Measurements from ENCODE around the gene CTNNA3. TPM values are rescaled to one million over a fixed set of nuclear protein-coding genes. Genes with fewer than 3 reads are reported as not detected.

Gene CTNNA3
- total RNA-seq, 1 experiment from 2014 or later = 0.02 TPM

DNA sequence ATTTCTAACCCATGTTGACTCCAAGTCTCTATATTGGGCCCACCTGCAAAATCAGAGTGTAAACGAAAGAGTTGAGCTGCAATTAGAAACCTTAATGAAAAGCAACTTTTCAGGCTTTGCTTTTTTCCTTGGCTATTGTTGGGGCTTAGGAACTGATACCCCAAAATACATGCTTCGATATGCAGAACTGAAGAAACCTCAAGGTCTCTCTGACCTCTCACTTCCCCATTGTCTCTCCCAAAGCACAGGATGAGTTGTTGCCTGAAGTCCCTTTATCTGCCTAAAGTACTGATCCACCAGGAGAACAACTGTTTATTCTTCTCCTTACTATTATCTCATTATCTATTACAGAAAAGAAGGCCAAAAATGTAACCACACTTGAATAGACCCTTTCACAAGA is 1436.2 kb downstream of the CTNNA3 start:
- POLR2A ChIA-PET = no interaction called here
- intact Hi-C loops (cut with micrococcal nuclease) = no loop called here
- H3K27ac Mint-ChIP-seq (ENCODE audit: low read depth, unreplicated experiment) = no peak overlapping the region
- H3K4me3 Mint-ChIP-seq (ENCODE audit: unreplicated experiment) = no peak overlapping the region
- no peaks in the 10 kb centered on the region for H3K36me3 Mint-ChIP-seq (ENCODE audit: insufficient read depth, unreplicated experiment)
- CTCF ChIA-PET = interaction anchor here (0.8 to 1.0 kb wide), 2 partner anchors 8 to 366 kb away, joined by 3 read pairs; no protein-coding TSS in a partner anchor
- no peaks in the 10 kb centered on the region for H3K27me3 Mint-ChIP-seq (ENCODE audit: insufficient read depth, unreplicated experiment)
- TF ChIP-seq, protein P1, sequence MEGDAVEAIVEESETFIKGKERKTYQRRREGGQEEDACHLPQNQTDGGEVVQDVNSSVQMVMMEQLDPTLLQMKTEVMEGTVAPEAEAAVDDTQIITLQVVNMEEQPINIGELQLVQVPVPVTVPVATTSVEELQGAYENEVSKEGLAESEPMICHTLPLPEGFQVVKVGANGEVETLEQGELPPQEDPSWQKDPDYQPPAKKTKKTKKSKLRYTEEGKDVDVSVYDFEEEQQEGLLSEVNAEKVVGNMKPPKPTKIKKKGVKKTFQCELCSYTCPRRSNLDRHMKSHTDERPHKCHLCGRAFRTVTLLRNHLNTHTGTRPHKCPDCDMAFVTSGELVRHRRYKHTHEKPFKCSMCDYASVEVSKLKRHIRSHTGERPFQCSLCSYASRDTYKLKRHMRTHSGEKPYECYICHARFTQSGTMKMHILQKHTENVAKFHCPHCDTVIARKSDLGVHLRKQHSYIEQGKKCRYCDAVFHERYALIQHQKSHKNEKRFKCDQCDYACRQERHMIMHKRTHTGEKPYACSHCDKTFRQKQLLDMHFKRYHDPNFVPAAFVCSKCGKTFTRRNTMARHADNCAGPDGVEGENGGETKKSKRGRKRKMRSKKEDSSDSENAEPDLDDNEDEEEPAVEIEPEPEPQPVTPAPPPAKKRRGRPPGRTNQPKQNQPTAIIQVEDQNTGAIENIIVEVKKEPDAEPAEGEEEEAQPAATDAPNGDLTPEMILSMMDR (IDR thresholded peaks at IDR 0.05; ENCODE audit: unreplicated experiment) = no peak
- DNase-seq (ENCODE audit: unreplicated experiment) = no peak
- no TSS peak for BruUV-seq (replicated peaks)
- no peaks in the 10 kb centered on the region for H3K4me1 Mint-ChIP-seq (ENCODE audit: insufficient read depth, unreplicated experiment)
- H3K9me3 Mint-ChIP-seq (ENCODE audit: unreplicated experiment) = no peaks in the 10 kb centered on the region

DNA sequence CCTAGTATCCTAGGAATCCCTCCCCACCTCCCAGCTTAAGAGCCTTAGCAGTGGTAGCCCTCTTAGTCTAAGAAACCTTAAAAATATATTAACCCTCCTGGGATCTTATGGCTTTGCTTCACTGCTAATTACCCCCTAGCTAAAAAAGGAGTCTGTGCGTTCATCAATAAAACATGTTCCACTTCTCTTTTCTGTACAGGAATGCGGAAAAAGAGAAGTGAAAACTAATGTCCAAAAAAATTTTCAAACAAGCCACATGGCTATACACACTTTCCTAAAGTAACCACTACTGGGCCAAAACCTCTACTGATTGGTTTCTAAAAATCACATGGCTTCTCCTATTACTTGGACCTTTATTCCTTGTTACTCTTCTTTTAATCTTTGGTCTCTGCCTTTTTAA is 1437.3 kb downstream of the CTNNA3 start:
- no peak overlapping the region for H3K27ac Mint-ChIP-seq (ENCODE audit: low read depth, unreplicated experiment)
- no peaks in the 10 kb centered on the region for H3K36me3 Mint-ChIP-seq (ENCODE audit: insufficient read depth, unreplicated experiment)
- TF ChIP-seq, protein P1 (IDR thresholded peaks at IDR 0.05; ENCODE audit: unreplicated experiment) = no peak
- POLR2A ChIA-PET = no interaction called here
- CTCF ChIA-PET = no interaction called here
- no peak overlapping the region for H3K4me3 Mint-ChIP-seq (ENCODE audit: unreplicated experiment)
- no peaks in the 10 kb centered on the region for H3K4me1 Mint-ChIP-seq (ENCODE audit: insufficient read depth, unreplicated experiment)
- intact Hi-C loops (cut with micrococcal nuclease) = no loop called here
- no peaks in the 10 kb centered on the region for H3K9me3 Mint-ChIP-seq (ENCODE audit: unreplicated experiment)
- BruUV-seq (replicated peaks) = no TSS peak
- H3K27me3 Mint-ChIP-seq (ENCODE audit: insufficient read depth, unreplicated experiment) = no peaks in the 10 kb centered on the region
- no peak for DNase-seq (ENCODE audit: unreplicated experiment)

DNA sequence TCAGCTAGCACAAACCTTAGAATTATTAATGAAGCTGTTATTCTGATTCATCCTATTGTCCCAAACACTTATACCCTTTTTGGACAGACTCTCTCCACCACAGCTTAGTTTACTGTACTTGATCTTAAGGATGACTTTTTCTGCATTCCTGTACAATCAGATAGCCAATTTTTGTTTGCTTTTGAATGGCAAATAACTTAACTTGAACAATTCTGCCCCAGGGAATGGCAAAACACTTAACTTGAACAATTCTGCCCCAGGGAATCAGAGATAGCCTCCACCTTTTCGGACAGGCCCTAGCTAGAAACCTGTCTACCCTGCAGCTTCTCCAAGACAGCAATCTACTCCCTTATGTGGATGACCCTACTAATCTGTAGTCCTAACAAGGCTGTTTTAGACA is 1438.2 kb downstream of the CTNNA3 start:
- TF ChIP-seq, protein P1 (IDR thresholded peaks at IDR 0.05; ENCODE audit: unreplicated experiment) = no peak
- ChIA-PET CTCF (interaction anchor here (0.5 to 0.7 kb wide), 3 partner anchors 249 to 1477 kb away, joined by 3 read pairs; no protein-coding TSS in a partner anchor), POLR2A (no interaction called here)
- intact Hi-C loops (cut with micrococcal nuclease) = no loop called here
- Mint-ChIP-seq H3K4me3 (ENCODE audit: unreplicated experiment) (no peak overlapping the region), H3K27ac (ENCODE audit: low read depth, unreplicated experiment) (no peak overlapping the region), H3K36me3 (ENCODE audit: insufficient read depth, unreplicated experiment) (no peaks in the 10 kb centered on the region), H3K27me3 (ENCODE audit: insufficient read depth, unreplicated experiment) (no peaks in the 10 kb centered on the region), H3K9me3 (ENCODE audit: unreplicated experiment) (no peaks in the 10 kb centered on the region), H3K4me1 (ENCODE audit: insufficient read depth, unreplicated experiment) (no peaks in the 10 kb centered on the region)
- BruUV-seq (replicated peaks) = no TSS peak
- no peak for DNase-seq (ENCODE audit: unreplicated experiment)

DNA sequence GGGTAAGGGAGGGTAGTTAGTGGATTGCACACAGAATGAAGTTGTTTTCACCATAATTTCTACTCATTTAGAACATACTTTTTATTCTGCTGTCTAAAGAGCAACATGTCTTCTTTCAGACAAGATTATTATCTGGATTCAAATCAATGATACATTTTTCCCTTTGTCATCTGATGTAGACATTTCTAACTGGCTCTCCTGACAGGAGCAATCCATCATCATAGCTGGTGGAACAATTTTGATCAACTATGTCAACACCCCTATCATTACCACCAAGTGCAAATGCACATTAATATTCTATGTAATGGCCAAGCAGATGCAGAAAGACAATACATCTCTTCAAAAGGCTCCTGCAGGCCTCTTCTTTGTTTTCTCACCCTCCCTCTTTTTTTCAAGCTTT is 1443.0 kb downstream of the CTNNA3 start:
- Mint-ChIP-seq H3K9me3 (ENCODE audit: unreplicated experiment) (peaks cover 22% of the 10 kb centered on the region), H3K36me3 (ENCODE audit: insufficient read depth, unreplicated experiment) (no peaks in the 10 kb centered on the region), H3K4me1 (ENCODE audit: insufficient read depth, unreplicated experiment) (no peaks in the 10 kb centered on the region), H3K27me3 (ENCODE audit: insufficient read depth, unreplicated experiment) (no peaks in the 10 kb centered on the region), H3K27ac (ENCODE audit: low read depth, unreplicated experiment) (no peak overlapping the region), H3K4me3 (ENCODE audit: unreplicated experiment) (no peak overlapping the region)
- DNase-seq (ENCODE audit: unreplicated experiment) = no peak
- ChIA-PET CTCF (interaction anchor here (0.6 kb wide), 1 partner anchor 519 kb away, joined by 3 read pairs; no protein-coding TSS in a partner anchor), POLR2A (no interaction called here)
- no TSS peak for BruUV-seq (replicated peaks)
- TF ChIP-seq, protein P1 (IDR thresholded peaks at IDR 0.05; ENCODE audit: unreplicated experiment) = no peak
- intact Hi-C loops (cut with micrococcal nuclease) = no loop called here
